ENCODE results near the gene NEK10. TPM values are rescaled to one million over a fixed set of nuclear protein-coding genes. Genes with fewer than 3 reads are reported as not detected.

The NEK10 gene, protein sequence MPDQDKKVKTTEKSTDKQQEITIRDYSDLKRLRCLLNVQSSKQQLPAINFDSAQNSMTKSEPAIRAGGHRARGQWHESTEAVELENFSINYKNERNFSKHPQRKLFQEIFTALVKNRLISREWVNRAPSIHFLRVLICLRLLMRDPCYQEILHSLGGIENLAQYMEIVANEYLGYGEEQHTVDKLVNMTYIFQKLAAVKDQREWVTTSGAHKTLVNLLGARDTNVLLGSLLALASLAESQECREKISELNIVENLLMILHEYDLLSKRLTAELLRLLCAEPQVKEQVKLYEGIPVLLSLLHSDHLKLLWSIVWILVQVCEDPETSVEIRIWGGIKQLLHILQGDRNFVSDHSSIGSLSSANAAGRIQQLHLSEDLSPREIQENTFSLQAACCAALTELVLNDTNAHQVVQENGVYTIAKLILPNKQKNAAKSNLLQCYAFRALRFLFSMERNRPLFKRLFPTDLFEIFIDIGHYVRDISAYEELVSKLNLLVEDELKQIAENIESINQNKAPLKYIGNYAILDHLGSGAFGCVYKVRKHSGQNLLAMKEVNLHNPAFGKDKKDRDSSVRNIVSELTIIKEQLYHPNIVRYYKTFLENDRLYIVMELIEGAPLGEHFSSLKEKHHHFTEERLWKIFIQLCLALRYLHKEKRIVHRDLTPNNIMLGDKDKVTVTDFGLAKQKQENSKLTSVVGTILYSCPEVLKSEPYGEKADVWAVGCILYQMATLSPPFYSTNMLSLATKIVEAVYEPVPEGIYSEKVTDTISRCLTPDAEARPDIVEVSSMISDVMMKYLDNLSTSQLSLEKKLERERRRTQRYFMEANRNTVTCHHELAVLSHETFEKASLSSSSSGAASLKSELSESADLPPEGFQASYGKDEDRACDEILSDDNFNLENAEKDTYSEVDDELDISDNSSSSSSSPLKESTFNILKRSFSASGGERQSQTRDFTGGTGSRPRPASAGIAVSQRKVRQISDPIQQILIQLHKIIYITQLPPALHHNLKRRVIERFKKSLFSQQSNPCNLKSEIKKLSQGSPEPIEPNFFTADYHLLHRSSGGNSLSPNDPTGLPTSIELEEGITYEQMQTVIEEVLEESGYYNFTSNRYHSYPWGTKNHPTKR
- polyA plus RNA-seq (2011; rRNA removed) (1.4 and 1.7 TPM in 2 replicates), polyA plus RNA-seq (2017; fragmentation: RNase III; extraction: RNeasy Plus Mini Kit Qiagen cat#74134 plus additional on column Dnase treatment) (2.2 to 2.9 TPM (median 2.7 TPM) in 3 replicates), polyA minus RNA-seq (2011; rRNA and poly(A)+ RNA removed) (1.9 and 2.2 TPM in 2 replicates)
- polyA plus RNA-seq (2012; cell fraction: cytosol; rRNA removed): 0.30 and 0.38 TPM in 2 replicates
- polyA plus RNA-seq (2012; cell fraction: nucleus; rRNA removed): 0.26 and 0.55 TPM in 2 replicates

DNA sequence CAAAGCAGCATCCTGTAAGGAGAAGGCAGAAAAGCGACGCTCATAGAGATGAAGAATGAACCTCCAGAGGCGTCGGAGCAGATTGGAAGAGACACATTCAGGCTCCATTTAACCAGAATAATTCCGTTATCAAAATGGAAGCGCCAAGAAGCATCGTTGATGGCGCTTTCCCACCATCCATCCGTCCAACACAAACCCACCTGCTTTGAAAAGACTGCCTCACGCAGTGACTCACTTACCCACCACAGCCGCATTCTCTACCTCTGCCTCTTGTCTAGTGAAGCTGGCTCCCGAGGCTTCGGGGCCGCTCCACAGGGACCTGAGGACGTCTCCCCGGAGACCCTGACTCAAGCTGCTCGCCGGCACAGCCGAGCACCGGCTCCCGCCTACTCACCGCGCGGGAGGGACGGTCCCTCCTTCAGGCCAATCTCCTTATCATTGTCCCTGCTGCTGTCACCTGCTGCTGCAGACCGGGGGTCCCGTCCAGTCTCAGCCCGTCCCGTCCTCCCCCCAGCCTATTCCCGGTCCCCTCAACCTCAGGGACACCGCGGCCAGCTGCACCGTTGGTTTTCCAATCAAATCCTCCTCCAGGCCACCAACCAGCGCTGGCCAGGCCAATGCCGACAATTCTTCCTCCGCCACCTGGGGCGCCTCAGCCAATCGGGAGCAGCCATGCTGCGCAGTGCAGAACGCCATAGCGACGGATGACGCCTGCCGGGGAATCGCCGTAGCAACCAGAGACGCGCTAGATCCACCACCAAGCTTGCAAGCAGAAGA, at the start of gene NEK10:
TSS of gene NEK10 (minus strand) at position 553 of the 777 bp plus-strand sequence. CDS start 16,501 bp downstream, outside the sequence.
- peak; percentile 86 for TF ChIP-seq RFX5 (IDR thresholded peaks at IDR 0.05)
- TF ChIP-seq, protein P1, sequence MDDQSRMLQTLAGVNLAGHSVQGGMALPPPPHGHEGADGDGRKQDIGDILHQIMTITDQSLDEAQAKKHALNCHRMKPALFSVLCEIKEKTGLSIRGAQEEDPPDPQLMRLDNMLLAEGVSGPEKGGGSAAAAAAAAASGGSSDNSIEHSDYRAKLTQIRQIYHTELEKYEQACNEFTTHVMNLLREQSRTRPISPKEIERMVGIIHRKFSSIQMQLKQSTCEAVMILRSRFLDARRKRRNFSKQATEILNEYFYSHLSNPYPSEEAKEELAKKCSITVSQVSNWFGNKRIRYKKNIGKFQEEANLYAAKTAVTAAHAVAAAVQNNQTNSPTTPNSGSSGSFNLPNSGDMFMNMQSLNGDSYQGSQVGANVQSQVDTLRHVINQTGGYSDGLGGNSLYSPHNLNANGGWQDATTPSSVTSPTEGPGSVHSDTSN (IDR thresholded peaks at IDR 0.05): no peak
- TF ChIP-seq, protein P2, sequence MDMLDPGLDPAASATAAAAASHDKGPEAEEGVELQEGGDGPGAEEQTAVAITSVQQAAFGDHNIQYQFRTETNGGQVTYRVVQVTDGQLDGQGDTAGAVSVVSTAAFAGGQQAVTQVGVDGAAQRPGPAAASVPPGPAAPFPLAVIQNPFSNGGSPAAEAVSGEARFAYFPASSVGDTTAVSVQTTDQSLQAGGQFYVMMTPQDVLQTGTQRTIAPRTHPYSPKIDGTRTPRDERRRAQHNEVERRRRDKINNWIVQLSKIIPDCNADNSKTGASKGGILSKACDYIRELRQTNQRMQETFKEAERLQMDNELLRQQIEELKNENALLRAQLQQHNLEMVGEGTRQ (IDR thresholded peaks at IDR 0.05): 0 out of 2 replicates have a peak, but pooled peaks have one; percentile 8
- DNase-seq (ENCODE audit: low read depth in 1 of 2, low spot score in 1 of 2) (peak; percentile 75 to 78), ATAC-seq (peak; percentile 95 to 96), FAIRE-seq (no peak)
- ChIA-PET CTCF (interaction anchor here (0.8 to 2.0 kb wide), 4 partner anchors 9 to 235 kb away, joined by 3 to 6 read pairs (median 4); no protein-coding TSS in a partner anchor), POLR2A (interaction anchor here (1.4 kb wide), 1 partner anchor 264 kb away, joined by 3 read pairs; no protein-coding TSS in a partner anchor)
- Histone ChIP-seq H3K9me3 (no peaks in the 10 kb centered on the region), H3K4me2 (peak within 1 kb of the TSS; percentile 68), H3K4me3 (peak within 1 kb of the TSS; percentile 44), H3K4me1 (no peaks in the 10 kb centered on the region), H3K27ac (no peak within 1 kb of the TSS)
- 74% methylated on average over 43 of the region's 48 CpGs for WGBS (ENCODE audit: missing lambda C conversion rate)

- POLR2A ChIA-PET: no interaction called here
- Histone ChIP-seq H3K4me1 (no peaks in the 10 kb centered on the region), H3K4me3 (no peak overlapping the region), H3K27ac (no peak overlapping the region), H3K4me2 (no peak overlapping the region), H3K9me3 (no peaks in the 10 kb centered on the region)
- CTCF ChIA-PET: interaction anchor here (1.1 kb wide), 1 partner anchor 265 kb away, joined by 3 read pairs; no protein-coding TSS in a partner anchor
- FAIRE-seq (no peak), ATAC-seq (no peak), DNase-seq (ENCODE audit: low read depth in 1 of 2, low spot score in 1 of 2) (no peak)
- WGBS (ENCODE audit: missing lambda C conversion rate): 91% methylated on average over 1 of the region's 1 CpG
- TF ChIP-seq EP300 (IDR thresholded peaks at IDR 0.05): no peak
- no peak for TF ChIP-seq BHLHE40 (IDR thresholded peaks at IDR 0.05; ENCODE audit: low read depth, low read length)
- TF ChIP-seq REST (IDR thresholded peaks at IDR 0.05): no peak
- no peak for TF ChIP-seq NPAS2 (CRISPR knock-in tag; IDR thresholded peaks at IDR 0.05; ENCODE audit: borderline replicate concordance)
- no peak for TF ChIP-seq ZC3H11A (IDR thresholded peaks at IDR 0.05)
- TF ChIP-seq HEYL (CRISPR knock-in tag; IDR thresholded peaks at IDR 0.05): no peak
Observed at GRCh38 chr3:27415202-27415601, 46.0 kb upstream of the NEK10 start.

Data from A549 (cell line).